ENCODE measurements around the gene CADPS.

Gene CADPS

GRCh38 chr3:62805580-62806277 lies 69.5 kb downstream of the CADPS start:
- DNase-seq, result no peak

GRCh38 chr3:62805106-62805505 lies 70.1 kb downstream of the CADPS start:
- no peak for DNase-seq

- DNase-seq, result no peak
Observed at GRCh38 chr3:62803276-62803675, 71.9 kb downstream of the CADPS start.

- no peak for DNase-seq
Observed at GRCh38 chr3:62798000-62798399, 77.2 kb downstream of the CADPS start.

- no peak for DNase-seq
Observed at GRCh38 chr3:62797132-62797531, 78.1 kb downstream of the CADPS start.

- no peak for DNase-seq
Observed at GRCh38 chr3:62795978-62796657, 79.1 kb downstream of the CADPS start.

- DNase-seq, result no peak
Observed at GRCh38 chr3:62793946-62794345, 81.3 kb downstream of the CADPS start.

- DNase-seq, result no peak
Observed at GRCh38 chr3:62785384-62785783, 89.8 kb downstream of the CADPS start.

GRCh38 chr3:62781121-62781520 lies 94.1 kb downstream of the CADPS start:
- DNase-seq, result no peak

GRCh38 chr3:62777674-62778073 lies 97.5 kb downstream of the CADPS start:
- DNase-seq, result no peak

- DNase-seq, result no peak
Observed at GRCh38 chr3:62777130-62777529, 98.1 kb downstream of the CADPS start.

- no peak for DNase-seq
Observed at GRCh38 chr3:62774221-62774620, 101.0 kb downstream of the CADPS start.

- DNase-seq, result no peak
Observed at GRCh38 chr3:62771331-62772072, 103.7 kb downstream of the CADPS start.

GRCh38 chr3:62768896-62769295 lies 106.3 kb downstream of the CADPS start:
- DNase-seq, result no peak

- DNase-seq, result no peak
Observed at GRCh38 chr3:62761711-62762110, 113.5 kb downstream of the CADPS start.

GRCh38 chr3:62761311-62761710 lies 113.9 kb downstream of the CADPS start:
- DNase-seq, result no peak

GRCh38 chr3:62758296-62759066 lies 116.7 kb downstream of the CADPS start:
- no peak for DNase-seq

- no peak for DNase-seq
Observed at GRCh38 chr3:62757045-62757444, 118.2 kb downstream of the CADPS start.

GRCh38 chr3:62755285-62755684 lies 119.9 kb downstream of the CADPS start:
- no peak for DNase-seq

- no peak for DNase-seq
Observed at GRCh38 chr3:62749657-62750056, 125.6 kb downstream of the CADPS start.

- no peak for DNase-seq
Observed at GRCh38 chr3:62749130-62749529, 126.1 kb downstream of the CADPS start.

- no peak for DNase-seq
Observed at GRCh38 chr3:62737449-62737848, 137.8 kb downstream of the CADPS start.

GRCh38 chr3:62735510-62735909 lies 139.7 kb downstream of the CADPS start:
- no peak for DNase-seq
